Heart left ventricle (tissue), 16 donors: ENCODE data around the gene CATSPERD. TPM values are rescaled to one million over a fixed set of nuclear protein-coding genes. Genes with fewer than 3 reads are reported as not detected.

Source experiments
- ATAC-seq, 4 donors: fragments of 200-7000 bp; cut with Tn5 transposase; one replicate each; pipeline ENCODE4 v1.9.1; 2020 to 2022; ENCODE audit warnings: moderate library complexity in 4 of 4, mild to moderate bottlenecking in 3 of 4, moderate number of reproducible peaks in 1 of 4
- DNase-seq, 5 donors: peaks; one replicate each; pipeline ENCODE4 v3.0.0-alpha.2; 2020
- H3K27ac ChIP-seq, 12 donors: fragments of 200-600 bp; sonication (generic) in 4 of 12; one replicate each; pipeline versions ENCODE4 v1.5.0 to v1.8.0; 2016 to 2022; ENCODE audit warnings: mild to moderate bottlenecking in 2 of 12
- H3K27me3 ChIP-seq, 9 donors: fragments of 200-600 bp; sonication (generic) in 2 of 9; one replicate each; pipeline versions ENCODE4 v1.5.1 to v1.8.0; 2016 to 2022; ENCODE audit warnings: mild to moderate bottlenecking in 3 of 9
- H3K36me3 ChIP-seq, 9 donors: fragments of 200-600 bp; sonication (generic) in 2 of 9; one replicate each; pipeline versions ENCODE4 v1.5.0 to v1.8.0; 2018 to 2022; ENCODE audit warnings: mild to moderate bottlenecking in 2 of 9
- H3K4me1 ChIP-seq, 12 donors: fragments of 200-600 bp; sonication (generic) in 4 of 12; one replicate each; pipeline versions ENCODE4 v1.5.0 to v1.8.0; 2016 to 2022; ENCODE audit warnings: mild to moderate bottlenecking in 3 of 12
- H3K4me3 ChIP-seq, 12 donors: fragments of 200-600 bp; sonication (generic) in 4 of 12; one replicate each; pipeline versions ENCODE4 v1.5.0 to v1.8.0; 2017 to 2022; ENCODE audit warnings: mild to moderate bottlenecking in 9 of 12, moderate library complexity in 4 of 12
- H3K9me3 ChIP-seq, 12 donors: fragments of 200-600 bp; sonication (generic) in 4 of 12; one replicate each; pipeline versions ENCODE4 v1.5.0 to v1.8.0; 2016 to 2022; ENCODE audit warnings: mild to moderate bottlenecking in 1 of 12
- POLR2A ChIP-seq, 2 donors: fragments of 450-650 bp; IDR thresholded peaks; one replicate each; pipeline ENCODE4 v1.6.1; 2017; ENCODE audit warnings: antibody characterized with exemption in 2 of 2, mild to moderate bottlenecking in 2 of 2, moderate library complexity in 2 of 2
- WGBS, 4 donors: extraction: QIAGEN DNeasy Blood & Tissue Kit in 2 of 4; methylation state at CpG; one replicate each; pipeline versions ENCODE4 v1.1.5 to v1.1.7; 2013 to 2018; 5-methylcytosine and 5-hydroxymethylcytosine counted together
- intact Hi-C, 10 donors: fragments of 100-400 bp; cut with DNase I; formaldehyde crosslinking; loops; one replicate each; pipeline versions ENCODE4 v1.11.1 to v1.14.2; 2022
- polyA plus RNA-seq, 2 donors: library from polyadenylated mRNA; stranded (reverse); fragments of 200-250 nt; gene quantifications; one replicate each; pipeline ENCODE4 v1.2.3, GENCODE V29; 2013
- total RNA-seq, 9 donors: library from RNA; depleted of rRNA in 2 of 9; stranded (reverse); fragments of >200 nt in 2 of 9; fragmentation: NEBNext Ultra II Directional in 3 of 9; extraction: Animal tissue kit (Norgen Biotek cat#: 25700) in 3 of 9; gene quantifications; one replicate each; pipeline versions ENCODE4 v1.1.0 to v1.2.4, GENCODE V29; 2016 to 2023
- TF ChIP-seq, protein P1 (sequence below), 12 donors: fragments of 200-600 bp; sonication (generic) in 4 of 12; IDR thresholded peaks; one replicate each; pipeline versions ENCODE4 v1.5.0 to v1.8.0; 2018 to 2022; ENCODE audit warnings: antibody characterized with exemption in 12 of 12, mild to moderate bottlenecking in 5 of 12
- donor health status: ischemic (EF 13 %, LVEDD 7.1; RV severe dilation, severe dysfunction).
- donor health status: healthy with polysubstance abuse.
- donor health status: DM: no; HTN: yes; CAD: no.
- donor health status: DM: no; HTN: no; CAD: no.
- donor health status: ischemic (EF 25% LVEDD 6.9; RV normal size, moderate dysfunction).
- donor health status: ischemic (EF 25% LVEDD 5.7; RV mildly dilated, moderate dysfunction).
- donor health status: healthy.
- donor health status: DM: yes; HTN: yes; CAD: no.
- donor health status: ischemic (EF 35%, LVEDD 5.7; RV mildly dilated, moderate dysfunction).
- donor health status: nonischemic (EF 11% LVEDD 7.7; RV severe dilation, severe dysfunction).
- donor health status: DM: yes; HTN: yes; CAD: no.
- donor health status: PGD.
- donor health status: ischemic (EF 29% LVEDD 5.4; RV normal size, mild dysfunction).
- donor health status: nonischemic (EF 23%, LVEDD 6.1; RV moderate dilation, normal function).

The CATSPERD gene
- total and polyA plus RNA-seq, 11 donors: not detected

DNA sequence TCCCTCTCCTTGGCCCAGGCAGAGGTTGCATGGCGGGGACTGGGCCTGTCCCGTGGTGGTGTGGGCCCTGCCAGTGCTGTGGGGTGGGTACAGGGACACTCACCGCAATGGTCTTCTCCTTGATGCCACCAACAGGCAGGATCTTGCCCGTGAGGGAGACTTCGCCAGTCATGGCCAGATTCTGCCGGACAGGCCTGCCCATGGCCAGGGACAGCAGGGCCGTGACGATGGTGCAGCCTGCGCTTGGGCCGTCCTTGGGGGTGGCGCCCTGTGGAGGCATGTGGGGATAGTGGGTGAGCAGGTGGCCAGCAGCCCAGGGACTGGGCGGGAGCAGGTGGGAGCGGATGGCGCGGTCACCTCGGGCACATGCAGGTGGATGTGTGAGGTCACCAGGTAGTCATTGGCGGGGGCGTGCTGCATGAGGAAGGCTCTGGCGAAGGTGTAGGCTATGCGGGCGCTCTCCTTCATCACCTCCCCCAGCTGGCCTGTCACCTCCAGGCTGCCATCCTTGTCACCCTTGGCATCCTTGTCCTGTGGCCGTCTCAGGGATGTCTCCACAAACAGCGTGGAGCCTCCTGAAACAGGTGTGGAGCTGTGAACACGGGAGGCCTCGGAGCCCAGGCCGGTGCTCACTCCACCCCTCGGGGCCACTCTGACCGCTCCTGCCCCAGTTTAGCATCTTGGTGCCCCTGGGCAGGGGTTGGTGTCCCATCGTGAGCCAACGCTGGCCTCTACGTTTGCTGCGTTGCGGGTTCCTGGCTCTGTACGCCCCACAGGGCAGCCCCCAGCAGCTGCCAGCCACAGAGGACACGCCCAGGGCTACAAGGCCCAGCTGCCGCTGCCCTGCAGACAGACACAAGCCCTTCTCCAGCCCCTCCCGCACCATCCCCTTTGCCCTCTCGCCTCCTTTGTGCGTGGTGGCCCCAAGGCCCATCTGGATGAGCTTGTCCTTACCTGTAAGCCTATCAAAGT is 27.0 kb upstream of the CATSPERD start:
- H3K9me3 ChIP-seq: no peaks in the 10 kb centered on the region
- H3K36me3 ChIP-seq: peaks cover 0 to 66% (median 61%) of the 10 kb centered on the region in 9 donors
- H3K27ac ChIP-seq: no peak overlapping the region
- H3K4me3 ChIP-seq: no peak overlapping the region
- WGBS, 4 donors: 86 to 90% (median 88%) methylated on average over 33 to 39 of the region's 39 CpGs
- no peak for ATAC-seq
- TF ChIP-seq, protein P1, sequence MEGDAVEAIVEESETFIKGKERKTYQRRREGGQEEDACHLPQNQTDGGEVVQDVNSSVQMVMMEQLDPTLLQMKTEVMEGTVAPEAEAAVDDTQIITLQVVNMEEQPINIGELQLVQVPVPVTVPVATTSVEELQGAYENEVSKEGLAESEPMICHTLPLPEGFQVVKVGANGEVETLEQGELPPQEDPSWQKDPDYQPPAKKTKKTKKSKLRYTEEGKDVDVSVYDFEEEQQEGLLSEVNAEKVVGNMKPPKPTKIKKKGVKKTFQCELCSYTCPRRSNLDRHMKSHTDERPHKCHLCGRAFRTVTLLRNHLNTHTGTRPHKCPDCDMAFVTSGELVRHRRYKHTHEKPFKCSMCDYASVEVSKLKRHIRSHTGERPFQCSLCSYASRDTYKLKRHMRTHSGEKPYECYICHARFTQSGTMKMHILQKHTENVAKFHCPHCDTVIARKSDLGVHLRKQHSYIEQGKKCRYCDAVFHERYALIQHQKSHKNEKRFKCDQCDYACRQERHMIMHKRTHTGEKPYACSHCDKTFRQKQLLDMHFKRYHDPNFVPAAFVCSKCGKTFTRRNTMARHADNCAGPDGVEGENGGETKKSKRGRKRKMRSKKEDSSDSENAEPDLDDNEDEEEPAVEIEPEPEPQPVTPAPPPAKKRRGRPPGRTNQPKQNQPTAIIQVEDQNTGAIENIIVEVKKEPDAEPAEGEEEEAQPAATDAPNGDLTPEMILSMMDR (IDR thresholded peaks at IDR 0.05): no peak
- TF ChIP-seq POLR2A (IDR thresholded peaks at IDR 0.05): no peak
- intact Hi-C loops: loop anchor here in 3 of 10 donors (2.0 to 5.0 kb wide), 3 partner anchors 27 to 209 kb away; partner anchors contain the start of genes CATSPERD (in 1 of the 3), LONP1 (in 1 of the 3), NDUFA11 (in 1 of the 3) and SAFB (in 1 of the 3)
- H3K27me3 ChIP-seq: no peaks in the 10 kb centered on the region
- H3K4me1 ChIP-seq: peaks cover 4 to 40% (median 21%) of the 10 kb centered on the region in 12 donors
- DNase-seq: peak in 1 of 5 donors; percentile 31

- peaks cover 0 to 75% (median 70%) of the 10 kb centered on the region in 9 donors for H3K36me3 ChIP-seq
- TF ChIP-seq, protein P1 (IDR thresholded peaks at IDR 0.05): no peak
- TF ChIP-seq POLR2A (IDR thresholded peaks at IDR 0.05): no peak
- ATAC-seq (no peak), DNase-seq (no peak)
- H3K4me1 ChIP-seq: peaks cover 4 to 40% (median 21%) of the 10 kb centered on the region in 12 donors
- no peak overlapping the region for H3K27ac ChIP-seq
- 90 to 92% (median 91%) methylated on average over 37 to 45 of the region's 45 CpGs for WGBS, 4 donors
- no peak overlapping the region for H3K4me3 ChIP-seq
- no peaks in the 10 kb centered on the region for H3K9me3 ChIP-seq
- no peaks in the 10 kb centered on the region for H3K27me3 ChIP-seq
- intact Hi-C loops: loop anchor here in 2 of 10 donors (5.0 kb wide), 2 partner anchors 72 to 208 kb away; partner anchors contain the start of genes NDUFA11 (in 1 of the 2), SAFB (in 1 of the 2), SAFB2 (in 1 of the 2) and VMAC (in 1 of the 2)
Observed at GRCh38 chr19:5694167-5694955, 26.1 kb upstream of the CATSPERD start.

DNA sequence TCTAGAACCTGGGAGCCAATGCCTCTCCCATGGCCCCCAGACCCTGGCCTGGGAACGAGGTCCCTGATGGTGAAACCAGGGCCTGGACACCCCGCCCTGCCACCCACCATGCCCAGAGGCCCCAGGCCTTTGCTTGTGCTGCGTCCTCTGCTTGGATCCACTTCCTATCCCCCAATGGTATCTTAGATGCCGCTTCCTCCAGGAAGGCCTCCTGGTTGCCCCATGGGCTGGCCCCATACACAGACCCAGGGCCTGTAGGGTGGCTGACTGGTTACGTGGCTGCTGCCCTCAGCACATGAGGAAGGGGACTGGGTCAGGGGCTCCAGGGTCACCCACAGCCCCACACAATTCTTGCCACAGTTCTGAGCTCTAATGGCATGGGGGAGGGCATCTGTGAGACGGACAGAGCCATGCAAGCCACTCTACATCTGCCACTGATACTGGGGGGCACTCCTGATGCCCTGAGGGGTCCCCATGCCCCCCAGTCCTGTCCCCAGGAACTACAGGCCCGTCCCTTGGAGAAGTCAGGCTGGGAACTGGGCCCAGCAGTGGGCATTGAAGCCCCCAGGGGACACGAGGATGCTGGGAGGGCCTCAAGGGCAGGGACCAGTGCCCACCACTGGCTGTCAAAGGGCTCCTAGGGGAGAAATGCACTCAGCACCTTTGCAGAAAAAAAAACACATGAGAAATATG is 25.3 kb upstream of the CATSPERD start:
- peaks cover 0 to 82% (median 77%) of the 10 kb centered on the region in 9 donors for H3K36me3 ChIP-seq
- WGBS, 4 donors: 80 to 100% (median 93%) methylated on average over 3 to 8 of the region's 8 CpGs

More for the DNA sequence above, 25.3 kb upstream of the CATSPERD start:
- no peak for ATAC-seq
- no peak for TF ChIP-seq POLR2A (IDR thresholded peaks at IDR 0.05)
- TF ChIP-seq, protein P1 (IDR thresholded peaks at IDR 0.05): no peak
- H3K4me1 ChIP-seq: peaks cover 4 to 36% (median 18%) of the 10 kb centered on the region in 12 donors
- H3K27ac ChIP-seq: no peak overlapping the region
- no peaks in the 10 kb centered on the region for H3K27me3 ChIP-seq
- H3K4me3 ChIP-seq: no peak overlapping the region
- no peak for DNase-seq
- intact Hi-C loops: loop anchor here in 2 of 10 donors (5.0 kb wide), 2 partner anchors 73 to 207 kb away; partner anchors contain the start of genes NDUFA11 (in 1 of the 2), SAFB (in 1 of the 2), SAFB2 (in 1 of the 2) and VMAC (in 1 of the 2)
- H3K9me3 ChIP-seq: no peaks in the 10 kb centered on the region
